CD8-positive, alpha-beta memory T cell (primary cell): ENCODE data around the gene FAM200B. TPM values are rescaled to one million over a fixed set of nuclear protein-coding genes. Genes with fewer than 3 reads are reported as not detected.

Experiments
- CTCF ChIA-PET: fragments of 350-600 bp; sonication (Branson Sonifier 250); formaldehyde crosslinking; loops from one replicate; lab custom pipeline; 2021; ENCODE audit warnings: antibody characterized with exemption; lab: Charles Lee
- POLR2A ChIA-PET: fragments of 350-600 bp; sonication (Branson Sonifier 250); formaldehyde crosslinking; loops from one replicate; lab custom pipeline; 2021; ENCODE audit warnings: antibody characterized with exemption; lab: Charles Lee
- DNase-seq, 5 donors: peaks; one replicate each; pipeline versions ENCODE4 v3.0.0 to v3.0.0-alpha.2; 2020 to 2022; ENCODE audit warnings: mixed read lengths in 1 of 5
- H3K27ac ChIP-seq: one replicate; pipeline ENCODE4 v1.7.0; 2013; ENCODE audit warnings: low read depth, mild to moderate bottlenecking, low read length, moderate library complexity
- H3K27me3 ChIP-seq: 2 replicates; pipeline ENCODE4 v1.7.0; 2013; ENCODE audit warnings: low read length, mild to moderate bottlenecking; ENCODE audit not compliant: insufficient read depth, poor library complexity, severe bottlenecking
- H3K36me3 ChIP-seq: 2 replicates; pipeline ENCODE4 v1.7.0; 2013; ENCODE audit warnings: mild to moderate bottlenecking, low read length, moderate library complexity; ENCODE audit not compliant: insufficient read depth
- H3K4me1 ChIP-seq: 2 replicates; pipeline ENCODE4 v1.7.0; 2013; ENCODE audit warnings: mild to moderate bottlenecking, low read length, moderate library complexity; ENCODE audit not compliant: insufficient read depth
- H3K4me3 ChIP-seq: 2 replicates; pipeline ENCODE4 v1.7.0; 2013; ENCODE audit warnings: mild to moderate bottlenecking, low read length
- H3K9me3 ChIP-seq: 2 replicates; pipeline ENCODE4 v1.7.0; 2013; ENCODE audit warnings: mild to moderate bottlenecking, low read length
- H3K27ac Mint-ChIP-seq, 8 donors: one replicate each; pipeline ENCODE4 v1.8.0; 2020 to 2021; ENCODE audit warnings: mixed read lengths in 8 of 8, mild to moderate bottlenecking in 6 of 8, inconsistent platforms in 3 of 8, moderate library complexity in 3 of 8
- H3K27me3 Mint-ChIP-seq, 2 donors: one replicate each; pipeline ENCODE4 v1.8.0; 2020 to 2021; ENCODE audit warnings: mixed read lengths in 2 of 2, mild to moderate bottlenecking in 1 of 2, moderate library complexity in 1 of 2
- H3K36me3 Mint-ChIP-seq, 3 donors: one replicate each; pipeline ENCODE4 v1.8.0; 2020 to 2021; ENCODE audit warnings: mixed read lengths in 3 of 3, inconsistent platforms in 1 of 3, mild to moderate bottlenecking in 1 of 3
- H3K4me1 Mint-ChIP-seq, 3 donors: one replicate each; pipeline ENCODE4 v1.8.0; 2020 to 2021; ENCODE audit warnings: mixed read lengths in 3 of 3, inconsistent platforms in 1 of 3, mild to moderate bottlenecking in 1 of 3
- H3K4me3 Mint-ChIP-seq, 7 donors: one replicate each; pipeline ENCODE4 v1.8.0; 2020 to 2021; ENCODE audit warnings: mixed read lengths in 7 of 7, mild to moderate bottlenecking in 6 of 7, moderate library complexity in 4 of 7, inconsistent platforms in 2 of 7
- H3K9me3 Mint-ChIP-seq, 5 donors: one replicate each; pipeline ENCODE4 v1.8.0; 2020 to 2022; ENCODE audit warnings: mixed read lengths in 5 of 5, mild to moderate bottlenecking in 3 of 5, moderate library complexity in 2 of 5, inconsistent platforms in 1 of 5
- polyA plus RNA-seq: library from polyadenylated mRNA; unstranded; fragments of 300-500 nt; fragmentation: Illumina TruSeq; gene quantifications from one replicate; pipeline ENCODE4 v1.2.3, GENCODE V29; 2021
- total RNA-seq, 2 experiments: library from RNA; stranded (reverse); gene quantifications; one replicate each; pipeline ENCODE4 v1.2.3, GENCODE V29; 2021

FAM200B gene
- total and polyA plus RNA-seq, 3 experiments from 2014 or later, result 10.0 to 80.7 (median 12.7) TPM

DNA sequence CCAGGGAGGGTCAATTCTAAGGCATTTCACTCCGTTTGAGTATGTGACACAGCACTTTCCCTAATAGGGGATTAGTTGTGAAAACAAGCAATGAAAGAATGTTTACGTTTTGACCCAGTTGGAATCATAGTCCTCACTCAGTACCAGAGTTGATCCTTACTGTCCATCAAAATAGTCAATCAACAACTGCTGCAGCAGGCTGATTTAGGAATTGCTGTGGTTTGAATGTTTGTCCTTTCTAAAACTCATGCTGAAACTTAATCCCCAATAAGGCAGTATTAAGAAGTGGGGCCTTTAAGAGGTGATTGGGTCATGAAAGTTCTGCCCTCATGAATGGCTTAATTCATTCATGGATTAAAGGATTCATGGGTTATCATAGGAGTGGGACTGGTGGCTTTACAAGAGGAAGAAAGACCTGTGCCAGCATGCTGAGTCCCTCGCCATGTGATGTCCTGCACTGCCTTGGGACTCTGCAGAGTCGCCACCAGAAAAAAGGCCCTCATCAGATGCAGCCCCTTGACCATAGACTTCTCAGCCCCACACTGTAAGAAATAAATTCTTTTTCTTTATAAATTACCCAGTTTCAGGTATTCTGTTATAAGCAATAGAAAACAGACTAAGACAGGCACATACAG is 23.4 kb upstream of the FAM200B start:
- POLR2A ChIA-PET, result no interaction called here
- Mint-ChIP-seq H3K27ac (no peak overlapping the region), H3K27me3 (no peaks in the 10 kb centered on the region)

DNA sequence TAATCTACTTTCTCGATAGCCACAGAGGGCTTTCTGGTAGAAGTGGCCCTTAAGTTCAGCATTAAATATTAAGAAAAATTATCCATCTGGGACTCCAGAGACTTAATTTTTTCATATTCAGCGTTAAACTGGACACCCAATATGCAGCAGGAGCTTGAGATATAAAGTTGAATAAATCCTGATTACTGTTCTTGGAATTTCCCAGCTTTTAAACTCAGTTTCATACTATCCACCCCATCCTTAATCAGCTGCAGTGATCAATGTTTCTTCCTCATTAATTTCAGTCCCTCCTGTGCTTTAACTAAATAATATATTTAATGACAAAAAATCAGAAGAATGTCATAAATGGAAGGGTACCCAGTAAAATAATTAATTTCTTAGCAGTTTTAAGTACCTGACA is 22.8 kb upstream of the FAM200B start:
- H3K4me3 Mint-ChIP-seq, result no peak overlapping the region
- H3K36me3 ChIP-seq, result no peaks in the 10 kb centered on the region
- H3K9me3 Mint-ChIP-seq, result no peaks in the 10 kb centered on the region
- ChIA-PET POLR2A (no interaction called here), CTCF (no interaction called here)
- DNase-seq, result no peak
- no peaks in the 10 kb centered on the region for H3K27me3 ChIP-seq
- H3K27me3 Mint-ChIP-seq, result no peaks in the 10 kb centered on the region
- peaks cover 12 to 14% (median 12%) of the 10 kb centered on the region in 3 donors for H3K4me1 Mint-ChIP-seq
- no peak overlapping the region for H3K27ac Mint-ChIP-seq
- peaks cover 12% of the 10 kb centered on the region for H3K4me1 ChIP-seq
- no peak overlapping the region for H3K27ac ChIP-seq
- H3K9me3 ChIP-seq, result no peaks in the 10 kb centered on the region
- H3K4me3 ChIP-seq, result no peak overlapping the region
- peaks cover 0 to 9% (median 0%) of the 10 kb centered on the region in 3 donors for H3K36me3 Mint-ChIP-seq

More for the DNA sequence above, 23.4 kb upstream of the FAM200B start:
- Mint-ChIP-seq H3K36me3 (peaks cover 0 to 10% (median 0%) of the 10 kb centered on the region in 3 donors), H3K4me3 (peak overlapping the region in 1 of 7 donors; percentile 72), H3K4me1 (peaks cover 17 to 19% (median 17%) of the 10 kb centered on the region in 3 donors), H3K9me3 (no peaks in the 10 kb centered on the region)
- CTCF ChIA-PET, result no interaction called here
- no peak for DNase-seq
- Histone ChIP-seq H3K36me3 (no peaks in the 10 kb centered on the region), H3K4me1 (peaks cover 17% of the 10 kb centered on the region), H3K27me3 (no peaks in the 10 kb centered on the region), H3K9me3 (no peaks in the 10 kb centered on the region), H3K27ac (no peak overlapping the region), H3K4me3 (no peak overlapping the region)

DNA sequence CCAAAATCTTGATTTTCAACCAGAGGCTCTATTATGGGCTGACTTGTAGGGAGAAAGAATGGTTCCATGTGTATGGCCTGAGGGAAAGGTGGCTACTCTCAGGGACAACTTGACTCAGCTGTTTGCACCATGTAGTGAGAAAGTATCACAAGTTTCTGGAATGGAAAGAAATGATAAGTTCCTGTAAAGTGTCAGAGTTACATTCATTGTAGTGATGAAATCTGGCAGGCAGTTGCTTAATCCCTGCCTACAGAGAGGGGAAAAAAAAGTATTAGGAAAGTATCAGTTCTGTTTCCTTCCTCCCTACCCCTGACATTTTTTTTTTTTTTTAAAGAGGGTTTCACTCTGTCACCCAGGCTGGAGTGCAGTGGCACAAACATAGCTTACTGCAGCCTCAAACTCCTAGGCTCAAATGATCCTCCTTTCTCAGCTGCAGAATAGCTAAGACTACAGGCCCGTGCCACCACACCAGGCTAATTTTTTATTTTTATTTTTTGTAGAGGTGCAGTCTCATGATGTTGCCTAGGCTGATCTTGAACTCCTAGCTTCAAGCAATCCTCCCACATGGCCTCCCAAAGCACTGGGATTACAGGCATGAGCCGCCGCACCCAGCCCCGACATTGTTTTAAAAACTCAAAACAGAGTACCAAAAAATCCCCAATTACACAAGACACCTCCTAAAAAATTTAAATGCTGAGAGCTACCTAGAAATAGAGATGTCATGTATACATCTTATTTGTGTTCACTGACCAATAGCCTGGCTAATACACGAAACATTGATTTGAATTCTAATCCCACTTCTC is 21.7 kb upstream of the FAM200B start:
- peaks cover 5 to 6% (median 6%) of the 10 kb centered on the region in 3 donors for H3K4me1 Mint-ChIP-seq
- no peaks in the 10 kb centered on the region for H3K27me3 ChIP-seq
- H3K9me3 ChIP-seq, result no peaks in the 10 kb centered on the region
- ChIA-PET CTCF (no interaction called here), POLR2A (no interaction called here)
- no peaks in the 10 kb centered on the region for H3K36me3 ChIP-seq
- H3K27ac ChIP-seq, result no peak overlapping the region
- no peak overlapping the region for H3K4me3 ChIP-seq
- H3K27ac Mint-ChIP-seq, result no peak overlapping the region
- H3K27me3 Mint-ChIP-seq, result no peaks in the 10 kb centered on the region
- DNase-seq, result no peak
- H3K4me3 Mint-ChIP-seq, result no peak overlapping the region
- peaks cover 7% of the 10 kb centered on the region for H3K4me1 ChIP-seq
- peaks cover 0 to 4% (median 0%) of the 10 kb centered on the region in 3 donors for H3K36me3 Mint-ChIP-seq
- no peaks in the 10 kb centered on the region for H3K9me3 Mint-ChIP-seq

DNA sequence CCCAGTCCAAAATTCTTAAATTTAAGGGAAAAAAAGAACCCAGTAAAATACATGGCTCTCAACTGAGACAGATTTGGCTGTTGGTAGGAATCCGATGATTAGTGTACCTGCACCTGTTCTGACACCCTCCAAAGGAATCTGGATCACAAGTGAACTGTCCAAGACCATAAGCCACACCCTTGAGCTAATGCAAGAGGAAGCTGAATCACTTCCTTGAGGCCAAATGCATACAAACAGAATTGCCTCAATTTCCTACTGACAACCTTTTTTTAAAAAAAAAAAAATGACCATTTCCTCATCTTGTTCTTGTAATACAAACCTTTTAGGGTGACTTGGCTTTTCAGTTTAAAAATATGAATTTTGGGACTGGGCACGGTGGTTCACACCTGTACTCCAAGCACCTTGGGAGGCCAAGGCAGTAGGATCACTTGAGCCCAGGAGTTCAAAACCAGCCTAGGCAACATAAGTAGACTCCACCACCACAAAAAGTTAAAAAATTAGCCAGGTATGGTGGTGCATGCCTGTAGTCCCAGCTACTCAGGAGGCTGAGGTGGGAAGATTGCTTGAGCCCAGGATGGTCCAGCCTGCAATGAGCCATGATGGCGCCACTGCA is 15.8 kb upstream of the FAM200B start:
- no peaks in the 10 kb centered on the region for H3K27me3 ChIP-seq
- no peaks in the 10 kb centered on the region for H3K27me3 Mint-ChIP-seq
- ChIA-PET CTCF (no interaction called here), POLR2A (no interaction called here)
- H3K9me3 ChIP-seq, result no peaks in the 10 kb centered on the region
- no peak overlapping the region for H3K4me3 Mint-ChIP-seq
- H3K4me3 ChIP-seq, result no peak overlapping the region
- H3K27ac Mint-ChIP-seq, result no peak overlapping the region
- H3K36me3 ChIP-seq, result no peaks in the 10 kb centered on the region
- H3K4me1 Mint-ChIP-seq, result peaks cover 1 to 8% (median 5%) of the 10 kb centered on the region in 3 donors
- no peaks in the 10 kb centered on the region for H3K4me1 ChIP-seq
- no peaks in the 10 kb centered on the region for H3K9me3 Mint-ChIP-seq
- no peak for DNase-seq
- H3K27ac ChIP-seq, result no peak overlapping the region
- no peaks in the 10 kb centered on the region for H3K36me3 Mint-ChIP-seq

DNA sequence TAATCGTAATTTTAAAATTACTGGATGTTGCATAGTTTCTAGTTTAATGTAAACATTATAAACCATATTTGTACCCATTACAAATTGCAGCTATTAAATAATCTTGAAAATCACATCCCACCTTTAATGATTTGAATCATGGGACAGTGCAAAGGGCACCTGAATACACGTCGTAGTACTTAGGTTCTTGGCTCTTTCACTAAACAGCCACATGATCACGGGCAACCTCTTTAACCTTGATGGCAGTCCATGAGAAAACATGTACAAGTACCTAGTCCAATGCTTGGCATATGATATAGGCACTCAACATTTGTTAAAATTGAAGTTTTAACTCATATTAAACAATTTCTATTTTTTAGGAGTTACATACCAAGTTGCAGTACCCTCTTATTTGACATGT is 14.6 kb upstream of the FAM200B start:
- Histone ChIP-seq H3K36me3 (no peaks in the 10 kb centered on the region), H3K4me1 (no peaks in the 10 kb centered on the region), H3K27me3 (no peaks in the 10 kb centered on the region), H3K4me3 (no peak overlapping the region), H3K27ac (no peak overlapping the region), H3K9me3 (no peaks in the 10 kb centered on the region)
- Mint-ChIP-seq H3K27ac (no peak overlapping the region), H3K4me1 (peaks cover 1 to 8% (median 5%) of the 10 kb centered on the region in 3 donors), H3K27me3 (no peaks in the 10 kb centered on the region), H3K36me3 (no peaks in the 10 kb centered on the region), H3K9me3 (no peaks in the 10 kb centered on the region), H3K4me3 (no peak overlapping the region)
- ChIA-PET CTCF (no interaction called here), POLR2A (no interaction called here)
- DNase-seq, result no peak

DNA sequence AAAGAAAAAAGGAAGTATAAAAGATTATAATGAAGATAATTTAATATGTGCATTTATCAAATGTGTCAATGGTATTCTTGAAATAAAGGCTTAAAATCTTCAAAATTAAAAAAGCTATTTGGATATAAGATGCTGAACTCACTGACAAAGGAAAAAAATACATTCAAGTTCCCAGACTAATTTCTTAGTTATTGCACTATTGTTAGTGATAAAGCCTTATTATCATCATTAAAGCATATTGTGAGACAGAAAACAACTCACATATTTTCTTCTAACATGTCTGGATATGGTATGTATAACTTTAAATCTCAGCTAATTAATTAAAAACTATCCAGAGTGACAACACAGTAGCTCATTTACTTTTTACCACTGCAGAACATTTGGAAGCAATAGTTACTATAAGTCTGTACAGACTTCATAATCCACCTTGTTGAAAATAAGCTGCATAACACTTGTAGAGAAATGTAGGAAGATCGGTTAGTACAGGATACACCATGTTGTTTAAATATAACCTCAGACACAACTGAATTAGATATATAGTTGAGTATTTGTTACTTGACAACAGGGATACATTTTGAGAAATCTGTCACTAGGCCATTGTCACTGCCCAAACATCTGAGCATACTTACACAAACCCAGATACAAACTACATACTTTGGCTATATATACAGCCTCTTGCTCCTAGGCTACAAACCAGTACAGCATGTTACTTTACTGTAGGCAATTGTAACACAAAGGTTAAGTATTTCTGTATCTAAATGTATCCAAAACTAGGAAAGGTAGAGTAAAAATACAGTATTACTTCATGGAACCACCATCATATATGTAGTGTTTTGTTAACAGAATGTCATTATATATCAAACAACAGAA is 12.8 kb upstream of the FAM200B start:
- Histone ChIP-seq H3K9me3 (no peaks in the 10 kb centered on the region), H3K27ac (no peak overlapping the region), H3K4me1 (no peaks in the 10 kb centered on the region), H3K27me3 (no peaks in the 10 kb centered on the region), H3K36me3 (no peaks in the 10 kb centered on the region), H3K4me3 (no peak overlapping the region)
- Mint-ChIP-seq H3K36me3 (no peaks in the 10 kb centered on the region), H3K27me3 (no peaks in the 10 kb centered on the region), H3K27ac (no peak overlapping the region), H3K9me3 (no peaks in the 10 kb centered on the region), H3K4me3 (no peak overlapping the region), H3K4me1 (peaks cover 1 to 8% (median 5%) of the 10 kb centered on the region in 3 donors)
- POLR2A ChIA-PET, result no interaction called here
- DNase-seq, result no peak
- CTCF ChIA-PET, result no interaction called here

DNA sequence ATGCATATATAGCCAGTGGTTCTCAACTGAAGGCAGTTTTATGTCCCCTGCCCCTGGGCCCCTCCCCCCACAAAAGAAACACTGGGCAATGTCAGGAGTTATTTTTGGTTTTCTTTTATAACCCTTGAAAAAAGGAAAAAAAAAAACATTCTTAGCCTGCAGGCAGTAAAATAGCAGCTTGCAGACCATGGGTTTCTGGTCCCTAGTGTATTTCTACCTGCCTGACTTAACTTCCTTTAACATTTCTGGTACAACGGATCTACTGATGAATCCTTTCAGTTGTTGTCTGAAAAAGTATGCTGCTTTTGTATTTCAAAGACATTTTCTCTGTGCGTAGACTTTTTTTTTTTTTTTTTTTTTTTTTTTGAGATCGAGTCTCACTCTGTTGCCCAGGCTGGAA is 11.1 kb upstream of the FAM200B start:
- DNase-seq, result no peak
- no peak overlapping the region for H3K4me3 ChIP-seq
- H3K9me3 ChIP-seq, result no peaks in the 10 kb centered on the region
- no peaks in the 10 kb centered on the region for H3K36me3 Mint-ChIP-seq
- H3K27me3 ChIP-seq, result no peaks in the 10 kb centered on the region
- CTCF ChIA-PET, result interaction anchor here (1.2 kb wide), 1 partner anchor 18 kb away, joined by 3 read pairs; no protein-coding TSS in a partner anchor
- H3K36me3 ChIP-seq, result no peaks in the 10 kb centered on the region
- no peak overlapping the region for H3K27ac Mint-ChIP-seq
- H3K27me3 Mint-ChIP-seq, result no peaks in the 10 kb centered on the region
- no peaks in the 10 kb centered on the region for H3K4me1 ChIP-seq
- POLR2A ChIA-PET, result no interaction called here
- H3K4me3 Mint-ChIP-seq, result no peak overlapping the region
- peaks cover 0 to 8% (median 5%) of the 10 kb centered on the region in 3 donors for H3K4me1 Mint-ChIP-seq
- no peaks in the 10 kb centered on the region for H3K9me3 Mint-ChIP-seq
- H3K27ac ChIP-seq, result no peak overlapping the region
